ENCODE measurements around the gene HS3ST3A1.

GRCh38 chr17:13480877-13481276, 120.9 kb downstream of the HS3ST3A1 start:
- TF ChIP-seq POLR2A (IDR thresholded peaks at IDR 0.05), result no peak
- no peak for TF ChIP-seq CTCF (IDR thresholded peaks at IDR 0.05)
